HL-60/S4 treated with retinoic acid at 250 ng/mL for 4 days and 3 days (cell line): Measurements from ENCODE around the gene FAHD2B.
"Not testable (repeated sequence)": the region's sequence is repeated elsewhere in the genome, so short reads cannot be mapped to it uniquely, and the experiment has no call there.

ENCODE experiments used
- in situ Hi-C: fragments of 300-500 bp; cut with MboI; formaldehyde crosslinking; loops from 2 replicates; pipeline ENCODE4 v1.7.0; 2022; ENCODE audit warnings: low sequenced_read_pairs

The FAHD2B gene

GRCh38 chr2:97070915-97071314, 23.8 kb downstream of the FAHD2B start:
- in situ Hi-C loops = not testable (repeated sequence)

GRCh38 chr2:97068722-97069121, 26.0 kb downstream of the FAHD2B start:
- in situ Hi-C loops = not testable (repeated sequence)

- in situ Hi-C loops = no loop called here
These were observed 26.6 kb downstream of the FAHD2B start for GRCh38 chr2:97068074-97068473.

GRCh38 chr2:97067279-97068004, 27.2 kb downstream of the FAHD2B start:
- in situ Hi-C loops = no loop called here

- in situ Hi-C loops = not testable (repeated sequence)
These were observed 28.7 kb downstream of the FAHD2B start for GRCh38 chr2:97066030-97066429.

- in situ Hi-C loops = not testable (repeated sequence)
These were observed 32.7 kb downstream of the FAHD2B start for GRCh38 chr2:97062020-97062419.

- in situ Hi-C loops = not testable (repeated sequence)
These were observed 34.9 kb downstream of the FAHD2B start for GRCh38 chr2:97059782-97060181.

GRCh38 chr2:97056150-97056549, 38.5 kb downstream of the FAHD2B start:
- in situ Hi-C loops = not testable (repeated sequence)

- in situ Hi-C loops = not testable (repeated sequence)
These were observed 44.6 kb downstream of the FAHD2B start for GRCh38 chr2:97050032-97050431.

- in situ Hi-C loops = not testable (repeated sequence)
These were observed 46.2 kb downstream of the FAHD2B start for GRCh38 chr2:97048448-97048847.

GRCh38 chr2:97046676-97047075, 48.0 kb downstream of the FAHD2B start:
- in situ Hi-C loops = not testable (repeated sequence)

- in situ Hi-C loops = not testable (repeated sequence)
These were observed 48.7 kb downstream of the FAHD2B start for GRCh38 chr2:97045895-97046499.
